ENCODE results near the gene FSTL4. TPM values are rescaled to one million over a fixed set of nuclear protein-coding genes. Genes with fewer than 3 reads are reported as not detected.

The FSTL4 gene
- total RNA-seq, 2 donors from 2014 or later = not detected

GRCh38 chr5:133214153-133214820 lies 398.1 kb downstream of the FSTL4 start:
- Mint-ChIP-seq H3K4me1 (ENCODE audit: low read depth in 2 of 2) (no peaks in the 10 kb centered on the region), H3K9me3 (no peaks in the 10 kb centered on the region), H3K36me3 (no peaks in the 10 kb centered on the region), H3K4me3 (no peak overlapping the region), H3K27ac (no peak overlapping the region), H3K27me3 (peaks cover 16 to 23% of the 10 kb centered on the region in 2 donors)
- ATAC-seq = no peak
- no peak for DNase-seq (ENCODE audit: low spot score)

- Mint-ChIP-seq H3K27ac (no peak overlapping the region), H3K27me3 (peaks cover 19 to 24% of the 10 kb centered on the region in 2 donors), H3K36me3 (no peaks in the 10 kb centered on the region), H3K4me1 (ENCODE audit: low read depth in 2 of 2) (no peaks in the 10 kb centered on the region), H3K9me3 (no peaks in the 10 kb centered on the region), H3K4me3 (no peak overlapping the region)
- DNase-seq (ENCODE audit: low spot score) (no peak), ATAC-seq (no peak)
These were observed 406.7 kb downstream of the FSTL4 start for GRCh38 chr5:133205649-133206048.

DNA sequence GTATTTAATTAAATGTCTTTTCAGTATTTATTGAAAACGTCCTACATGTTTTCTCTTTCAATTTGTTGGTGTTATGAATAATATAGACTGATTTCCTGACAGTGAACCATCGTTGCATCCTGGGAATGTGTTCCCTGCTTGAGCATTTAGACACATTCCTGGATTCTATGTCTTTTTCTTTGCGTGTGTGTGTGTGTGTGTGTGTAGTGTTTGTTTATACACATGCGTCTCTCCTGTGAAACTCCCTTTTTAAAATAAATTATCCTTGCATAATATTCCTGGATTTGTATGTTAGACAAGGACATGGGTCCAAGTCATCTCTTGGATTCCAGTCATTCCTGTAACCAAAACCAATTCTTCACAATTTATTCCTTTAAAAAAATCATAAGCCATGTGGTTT lies 407.1 kb downstream of the FSTL4 start:
- ATAC-seq = no peak

GRCh38 chr5:133203317-133204305 lies 408.7 kb downstream of the FSTL4 start:
- no peaks in the 10 kb centered on the region for H3K9me3 Mint-ChIP-seq
- no peak for ATAC-seq
- H3K4me3 Mint-ChIP-seq = no peak overlapping the region
- H3K36me3 Mint-ChIP-seq = no peaks in the 10 kb centered on the region
- no peak for DNase-seq (ENCODE audit: low spot score)
- H3K27me3 Mint-ChIP-seq = peaks cover 22 to 26% of the 10 kb centered on the region in 2 donors
- H3K4me1 Mint-ChIP-seq (ENCODE audit: low read depth in 2 of 2) = no peaks in the 10 kb centered on the region
- H3K27ac Mint-ChIP-seq = no peak overlapping the region

More for the DNA sequence above, 407.1 kb downstream of the FSTL4 start:
- Mint-ChIP-seq H3K4me3 (no peak overlapping the region), H3K9me3 (no peaks in the 10 kb centered on the region), H3K27ac (no peak overlapping the region), H3K36me3 (no peaks in the 10 kb centered on the region), H3K27me3 (peaks cover 19 to 24% of the 10 kb centered on the region in 2 donors), H3K4me1 (ENCODE audit: low read depth in 2 of 2) (no peaks in the 10 kb centered on the region)
- no peak for DNase-seq (ENCODE audit: low spot score)

DNA sequence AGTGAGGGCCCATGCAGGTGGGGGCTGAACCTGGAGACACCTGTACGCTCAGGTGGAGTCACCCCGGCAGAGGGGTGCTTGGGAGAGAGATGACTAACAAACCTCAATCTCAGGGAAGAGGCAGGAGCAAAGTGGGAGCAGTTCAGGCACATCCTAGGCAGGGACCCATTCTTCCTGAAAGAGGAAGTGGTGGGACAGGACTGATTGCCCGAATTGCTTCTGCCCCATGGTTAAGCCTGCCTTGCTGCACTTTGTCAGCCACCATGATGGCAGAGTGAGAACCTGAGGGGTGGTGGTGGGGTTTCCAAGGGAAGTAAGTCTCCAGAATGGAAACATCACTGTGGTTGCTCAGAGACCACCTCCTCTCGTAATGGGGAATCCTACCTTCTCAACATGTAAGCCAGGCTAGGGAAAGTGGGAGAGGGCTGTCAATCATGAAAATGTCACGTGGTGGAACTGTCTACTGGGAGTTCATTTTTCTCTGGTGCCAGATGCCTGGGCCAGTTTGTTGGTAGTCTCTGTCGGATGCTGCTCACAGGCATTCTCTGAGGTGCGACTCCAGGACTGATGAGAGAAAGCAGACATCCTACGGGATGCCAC lies 410.2 kb downstream of the FSTL4 start:
- Mint-ChIP-seq H3K36me3 (no peaks in the 10 kb centered on the region), H3K27ac (no peak overlapping the region), H3K4me1 (ENCODE audit: low read depth in 2 of 2) (no peaks in the 10 kb centered on the region), H3K9me3 (no peaks in the 10 kb centered on the region), H3K4me3 (no peak overlapping the region), H3K27me3 (peaks cover 16 to 18% of the 10 kb centered on the region in 2 donors)
- ATAC-seq (no peak), DNase-seq (ENCODE audit: low spot score) (no peak)

DNA sequence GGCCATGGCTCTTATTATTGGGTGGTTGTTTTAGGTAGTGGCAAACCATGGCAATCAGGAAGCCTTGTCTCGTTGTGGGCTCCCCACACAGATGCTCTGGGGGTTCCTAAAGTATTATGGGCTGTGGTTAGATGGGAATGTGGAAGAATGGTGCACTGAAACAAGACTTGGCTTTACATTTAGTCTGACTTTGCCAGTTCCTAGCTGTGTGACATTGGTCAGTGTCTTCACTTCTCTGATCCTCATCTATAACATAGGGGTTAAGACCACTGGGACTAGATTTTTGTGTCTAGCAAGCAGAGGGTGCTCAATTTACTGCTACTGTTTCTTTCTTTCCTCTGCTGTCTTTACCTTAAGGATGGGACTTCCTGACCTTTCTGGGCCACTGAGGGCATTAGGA lies 411.0 kb downstream of the FSTL4 start:
- ATAC-seq (no peak), DNase-seq (ENCODE audit: low spot score) (no peak)
- H3K4me3 Mint-ChIP-seq = no peak overlapping the region
- no peaks in the 10 kb centered on the region for H3K4me1 Mint-ChIP-seq (ENCODE audit: low read depth in 2 of 2)
- H3K27ac Mint-ChIP-seq = no peak overlapping the region
- H3K36me3 Mint-ChIP-seq = no peaks in the 10 kb centered on the region
- H3K27me3 Mint-ChIP-seq = peaks cover 12 to 14% of the 10 kb centered on the region in 2 donors
- no peaks in the 10 kb centered on the region for H3K9me3 Mint-ChIP-seq

GRCh38 chr5:133200256-133200655 lies 412.1 kb downstream of the FSTL4 start:
- no peak for DNase-seq (ENCODE audit: low spot score)
- no peak overlapping the region for H3K4me3 Mint-ChIP-seq
- no peak for ATAC-seq
- H3K36me3 Mint-ChIP-seq = no peaks in the 10 kb centered on the region
- H3K27ac Mint-ChIP-seq = no peak overlapping the region
- H3K9me3 Mint-ChIP-seq = no peaks in the 10 kb centered on the region
- H3K4me1 Mint-ChIP-seq (ENCODE audit: low read depth in 2 of 2) = no peaks in the 10 kb centered on the region
- peaks cover 12 to 17% of the 10 kb centered on the region in 2 donors for H3K27me3 Mint-ChIP-seq

DNA sequence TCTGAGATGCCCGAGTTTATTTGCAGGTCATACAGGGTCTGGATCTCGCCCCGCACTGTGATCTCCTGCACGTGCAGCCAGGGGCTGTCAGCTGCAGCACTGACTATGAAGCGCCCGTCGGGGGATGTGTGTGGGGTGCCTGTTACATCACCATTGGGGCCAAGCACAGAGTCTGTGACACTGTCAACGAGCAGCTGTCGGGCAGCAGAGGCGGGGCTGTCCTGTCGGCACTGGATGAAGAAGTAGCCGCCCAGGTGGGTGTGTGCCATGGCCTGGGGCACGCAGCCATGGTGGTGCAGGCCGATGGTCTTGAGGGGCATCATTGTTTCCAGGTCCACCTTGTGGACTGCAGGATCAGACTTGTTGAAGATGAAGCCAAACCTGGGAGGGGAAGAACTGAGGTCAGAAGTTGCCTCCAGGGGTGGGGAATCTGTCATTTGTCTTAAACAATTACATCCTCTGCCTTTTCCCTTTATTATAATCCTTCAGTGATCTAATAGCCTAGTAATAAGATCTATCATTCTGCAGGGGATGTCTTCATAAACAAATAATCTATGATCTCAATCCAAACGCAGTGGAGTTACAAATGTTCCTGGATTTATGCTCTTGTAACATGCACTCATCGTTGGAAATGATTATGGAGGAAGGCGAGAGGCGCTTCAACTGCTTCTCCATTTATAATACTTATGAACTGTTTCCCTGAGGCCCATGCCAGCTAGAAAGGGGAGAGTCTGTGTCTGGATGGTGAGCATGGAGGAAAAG lies 412.7 kb downstream of the FSTL4 start:
- Mint-ChIP-seq H3K9me3 (no peaks in the 10 kb centered on the region), H3K36me3 (no peaks in the 10 kb centered on the region), H3K4me1 (ENCODE audit: low read depth in 2 of 2) (no peaks in the 10 kb centered on the region), H3K27ac (no peak overlapping the region), H3K27me3 (peaks cover 12 to 24% of the 10 kb centered on the region in 2 donors), H3K4me3 (no peak overlapping the region)
- ATAC-seq (no peak), DNase-seq (ENCODE audit: low spot score) (no peak)

DNA sequence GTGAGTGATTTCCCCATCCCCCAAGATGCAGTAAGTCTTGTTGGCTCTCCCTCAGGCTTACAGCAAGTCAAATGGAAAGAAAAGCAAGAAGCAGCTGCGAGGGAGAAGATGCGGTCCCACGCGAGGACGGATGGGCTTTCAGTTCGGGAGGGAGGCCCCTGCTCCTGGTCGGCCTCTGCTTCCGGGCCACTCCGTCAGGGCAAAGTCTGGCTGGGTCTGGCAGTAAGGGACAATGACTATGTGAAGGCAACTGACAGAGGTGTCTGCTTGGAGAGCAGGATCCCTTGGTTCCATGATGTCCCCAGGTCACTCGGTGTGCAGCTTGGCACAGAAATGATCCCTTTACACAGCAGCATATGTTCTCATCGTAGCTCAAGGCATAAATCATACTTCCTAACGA lies 413.8 kb downstream of the FSTL4 start:
- Mint-ChIP-seq H3K4me1 (ENCODE audit: low read depth in 2 of 2) (no peaks in the 10 kb centered on the region), H3K36me3 (no peaks in the 10 kb centered on the region), H3K9me3 (no peaks in the 10 kb centered on the region), H3K27me3 (peaks cover 12 to 25% of the 10 kb centered on the region in 2 donors), H3K4me3 (no peak overlapping the region), H3K27ac (no peak overlapping the region)
- ATAC-seq (no peak), DNase-seq (ENCODE audit: low spot score) (no peak)

DNA sequence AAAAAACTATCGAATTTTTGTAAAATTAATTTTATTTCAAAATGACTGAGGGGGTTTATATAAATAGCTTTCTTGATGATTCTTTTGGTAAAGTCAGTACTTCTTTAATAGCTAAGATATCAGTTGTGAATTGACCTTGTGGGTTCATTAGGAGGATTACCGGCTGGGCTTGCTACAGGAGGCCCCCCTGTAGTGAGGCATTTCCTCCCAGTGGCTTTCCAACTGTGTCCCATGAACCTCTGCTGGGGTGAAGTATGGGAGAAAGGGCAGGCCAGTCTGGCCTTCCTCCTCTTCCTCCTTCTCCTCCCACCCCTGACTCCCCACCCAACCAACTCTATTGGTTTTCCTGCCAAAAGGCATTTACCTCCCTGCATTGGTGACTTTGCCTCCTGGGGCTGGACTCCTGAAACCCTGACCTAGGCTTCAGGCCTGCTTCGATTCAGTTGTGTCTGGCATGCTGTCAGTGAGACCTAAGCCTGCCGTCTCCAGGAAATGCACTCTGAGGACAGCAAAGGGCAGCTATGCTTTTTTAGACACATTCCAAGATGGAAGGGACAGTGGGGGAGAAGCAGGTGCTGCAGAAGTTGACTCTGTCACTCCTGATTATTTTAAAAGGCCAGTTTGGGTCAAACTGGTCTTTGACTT lies 415.8 kb downstream of the FSTL4 start:
- Mint-ChIP-seq H3K27me3 (peaks cover 10 to 25% of the 10 kb centered on the region in 2 donors), H3K36me3 (no peaks in the 10 kb centered on the region), H3K9me3 (no peaks in the 10 kb centered on the region), H3K27ac (no peak overlapping the region), H3K4me1 (ENCODE audit: low read depth in 2 of 2) (no peaks in the 10 kb centered on the region), H3K4me3 (no peak overlapping the region)
- no peak for ATAC-seq
- DNase-seq (ENCODE audit: low spot score) = no peak

DNA sequence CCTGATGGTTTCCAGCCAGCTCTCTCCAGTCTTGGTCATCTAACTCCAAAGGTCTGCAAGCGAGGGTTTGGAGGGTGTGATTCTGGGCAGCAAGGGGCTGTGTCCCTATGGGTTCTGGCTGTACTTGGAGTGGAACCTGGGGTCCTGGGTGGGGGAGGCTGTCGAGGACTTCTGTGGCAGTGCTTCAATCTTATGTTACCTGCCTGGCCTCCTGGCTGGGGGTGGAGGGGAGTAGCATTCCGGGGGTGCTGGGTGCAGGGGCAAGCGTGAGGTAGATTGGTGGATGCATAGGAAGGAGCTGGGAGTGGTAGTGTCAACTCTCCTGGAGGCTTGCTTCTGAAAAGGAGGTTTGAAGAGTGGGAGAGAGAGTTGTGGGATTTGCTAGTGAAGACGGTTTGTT lies 417.1 kb downstream of the FSTL4 start:
- H3K4me3 Mint-ChIP-seq = no peak overlapping the region

GRCh38 chr5:133193794-133194193 lies 418.5 kb downstream of the FSTL4 start:
- no peaks in the 10 kb centered on the region for H3K9me3 Mint-ChIP-seq
- no peak overlapping the region for H3K4me3 Mint-ChIP-seq
- no peak overlapping the region for H3K27ac Mint-ChIP-seq
- H3K4me1 Mint-ChIP-seq (ENCODE audit: low read depth in 2 of 2) = no peaks in the 10 kb centered on the region
- no peak for ATAC-seq
- no peak for DNase-seq (ENCODE audit: low spot score)
- peaks cover 0 to 24% of the 10 kb centered on the region in 2 donors for H3K27me3 Mint-ChIP-seq
- no peaks in the 10 kb centered on the region for H3K36me3 Mint-ChIP-seq

More for the DNA sequence above, 417.1 kb downstream of the FSTL4 start:
- no peak overlapping the region for H3K27ac Mint-ChIP-seq
- H3K27me3 Mint-ChIP-seq = peaks cover 3 to 25% of the 10 kb centered on the region in 2 donors
- H3K4me1 Mint-ChIP-seq (ENCODE audit: low read depth in 2 of 2) = no peaks in the 10 kb centered on the region
- ATAC-seq (no peak), DNase-seq (ENCODE audit: low spot score) (no peak)
- H3K36me3 Mint-ChIP-seq = no peaks in the 10 kb centered on the region
- no peaks in the 10 kb centered on the region for H3K9me3 Mint-ChIP-seq

DNA sequence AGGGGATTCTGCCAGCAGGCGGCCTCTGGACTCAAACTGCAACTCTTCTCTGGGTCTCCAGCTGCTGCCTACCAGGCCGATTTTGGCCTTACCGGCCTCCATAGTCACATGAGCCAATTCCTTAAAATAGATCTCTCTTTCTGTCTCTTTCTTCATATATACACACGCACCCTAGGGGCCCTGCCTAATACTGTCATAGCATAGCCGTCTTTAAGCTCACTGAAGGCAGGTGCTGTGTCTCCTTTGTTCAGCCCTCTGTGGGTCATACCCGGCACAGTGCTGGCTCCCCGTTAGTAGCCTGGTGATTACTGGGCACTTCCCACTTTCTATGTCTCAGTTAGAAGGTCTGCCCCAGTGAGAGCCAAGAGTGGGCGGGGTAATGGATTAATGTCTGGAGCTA lies 419.6 kb downstream of the FSTL4 start:
- ATAC-seq (no peak), DNase-seq (ENCODE audit: low spot score) (no peak)
- no peaks in the 10 kb centered on the region for H3K9me3 Mint-ChIP-seq
- no peak overlapping the region for H3K27ac Mint-ChIP-seq
- no peak overlapping the region for H3K4me3 Mint-ChIP-seq
- no peaks in the 10 kb centered on the region for H3K4me1 Mint-ChIP-seq (ENCODE audit: low read depth in 2 of 2)
- H3K36me3 Mint-ChIP-seq = no peaks in the 10 kb centered on the region
- H3K27me3 Mint-ChIP-seq = peaks cover 5 to 24% of the 10 kb centered on the region in 2 donors
